Nasal cavity respiratory epithelium epithelial cell of viscerocranial mucosa (primary cell): ENCODE data around the gene PML. TPM values are rescaled to one million over a fixed set of nuclear protein-coding genes. Genes with fewer than 3 reads are reported as not detected.

Source experiments
- total RNA-seq: library from RNA; depleted of rRNA; stranded (reverse); fragments of >200 nt; gene quantifications from 2 replicates; pipeline ENCODE4 v1.2.3, GENCODE V29; 2014

Gene PML, protein sequence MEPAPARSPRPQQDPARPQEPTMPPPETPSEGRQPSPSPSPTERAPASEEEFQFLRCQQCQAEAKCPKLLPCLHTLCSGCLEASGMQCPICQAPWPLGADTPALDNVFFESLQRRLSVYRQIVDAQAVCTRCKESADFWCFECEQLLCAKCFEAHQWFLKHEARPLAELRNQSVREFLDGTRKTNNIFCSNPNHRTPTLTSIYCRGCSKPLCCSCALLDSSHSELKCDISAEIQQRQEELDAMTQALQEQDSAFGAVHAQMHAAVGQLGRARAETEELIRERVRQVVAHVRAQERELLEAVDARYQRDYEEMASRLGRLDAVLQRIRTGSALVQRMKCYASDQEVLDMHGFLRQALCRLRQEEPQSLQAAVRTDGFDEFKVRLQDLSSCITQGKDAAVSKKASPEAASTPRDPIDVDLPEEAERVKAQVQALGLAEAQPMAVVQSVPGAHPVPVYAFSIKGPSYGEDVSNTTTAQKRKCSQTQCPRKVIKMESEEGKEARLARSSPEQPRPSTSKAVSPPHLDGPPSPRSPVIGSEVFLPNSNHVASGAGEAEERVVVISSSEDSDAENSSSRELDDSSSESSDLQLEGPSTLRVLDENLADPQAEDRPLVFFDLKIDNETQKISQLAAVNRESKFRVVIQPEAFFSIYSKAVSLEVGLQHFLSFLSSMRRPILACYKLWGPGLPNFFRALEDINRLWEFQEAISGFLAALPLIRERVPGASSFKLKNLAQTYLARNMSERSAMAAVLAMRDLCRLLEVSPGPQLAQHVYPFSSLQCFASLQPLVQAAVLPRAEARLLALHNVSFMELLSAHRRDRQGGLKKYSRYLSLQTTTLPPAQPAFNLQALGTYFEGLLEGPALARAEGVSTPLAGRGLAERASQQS
- 8.5 and 80.2 TPM in 2 replicates for total RNA-seq

DNA sequence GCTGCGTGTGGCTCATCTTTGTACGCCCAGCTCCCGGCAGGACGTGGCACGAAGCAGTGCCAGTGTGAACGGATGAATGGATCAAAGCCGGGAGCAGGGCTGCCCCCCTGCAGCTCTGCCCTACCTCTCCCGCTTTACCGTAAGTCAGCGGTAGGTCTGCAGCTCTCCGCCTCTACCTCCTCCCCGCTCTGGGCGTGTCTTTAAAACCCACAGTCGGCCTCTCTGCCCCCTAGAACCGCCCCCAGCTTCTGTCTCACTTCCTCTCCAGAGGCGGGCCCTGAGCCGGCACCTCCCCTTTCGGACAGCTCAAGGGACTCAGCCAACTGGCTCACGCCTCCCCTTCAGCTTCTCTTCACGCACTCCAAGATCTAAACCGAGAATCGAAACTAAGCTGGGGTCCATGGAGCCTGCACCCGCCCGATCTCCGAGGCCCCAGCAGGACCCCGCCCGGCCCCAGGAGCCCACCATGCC, at the start of gene PML:
Gene PML (plus strand): TSS at position 304 of the 471 bp plus-strand sequence. CDS start 97 bp downstream, at position 401.

DNA sequence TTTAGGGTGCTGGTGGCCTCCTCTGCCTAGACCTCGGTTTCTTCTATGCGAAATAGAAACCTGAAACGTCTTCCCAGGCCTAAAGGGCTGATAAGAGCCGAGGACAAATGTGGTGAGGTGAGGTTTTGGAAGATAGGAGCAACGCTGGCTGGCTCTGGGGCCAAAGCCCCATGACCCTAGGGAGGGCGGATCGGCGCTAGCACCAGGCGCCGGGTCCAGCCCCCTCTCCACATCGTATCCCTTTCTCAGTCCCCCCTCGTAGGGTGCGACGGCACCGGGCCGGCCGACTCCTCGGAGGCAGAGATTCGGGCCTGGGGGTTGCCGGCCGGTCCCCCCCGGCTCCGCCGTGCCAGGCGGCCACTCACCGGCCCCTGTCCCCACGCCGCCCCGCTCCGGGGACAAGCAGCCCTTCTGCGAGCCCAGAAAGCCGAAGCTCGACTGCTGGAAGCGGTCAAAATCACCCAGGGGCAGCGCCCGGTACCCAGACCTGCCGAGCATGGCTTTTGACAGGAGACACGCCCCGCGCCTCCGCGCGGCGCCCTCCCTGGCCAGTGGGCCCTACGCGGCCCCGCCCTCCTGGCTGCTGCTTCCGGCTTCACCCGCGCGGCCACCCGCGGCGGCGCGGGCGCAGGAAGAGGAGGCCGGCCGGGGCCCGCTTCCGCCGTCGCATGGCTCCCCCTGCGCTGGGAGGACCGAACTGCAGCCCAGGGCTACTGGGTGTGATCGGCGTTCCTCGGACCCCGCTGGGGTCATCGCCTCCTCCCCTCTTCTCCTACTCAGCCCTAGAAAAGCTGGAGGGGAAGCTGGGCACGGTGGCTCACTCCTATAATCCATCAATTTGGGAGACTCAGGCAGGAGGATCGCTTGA, 2.6 kb upstream of the PML start, which contains the start of gene STOML1:
Gene STOML1 (minus strand): TSS at position 570 of the 868 bp plus-strand sequence. CDS start 72 bp downstream, at position 498.

DNA sequence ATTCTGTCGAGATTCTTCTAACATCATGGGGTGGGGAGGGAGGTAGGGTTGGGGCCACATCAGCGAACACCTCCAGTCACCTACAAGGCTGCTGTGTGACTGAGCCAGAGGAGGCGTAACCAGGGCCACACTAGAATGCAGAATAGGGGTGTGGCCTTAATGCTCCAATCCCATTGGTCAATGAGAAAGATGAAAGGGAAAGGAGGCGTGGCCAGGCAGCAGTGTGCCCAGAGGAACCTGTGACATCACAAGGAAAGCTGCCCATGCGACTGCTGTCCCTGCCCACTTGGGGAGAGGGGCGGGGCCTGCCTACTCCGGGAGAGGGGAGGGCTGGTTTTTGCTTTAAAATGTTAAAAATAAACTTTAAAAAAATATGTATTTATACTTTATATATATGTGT, 87.9 kb downstream of the PML start, which contains the start of gene GOLGA6A:
Gene GOLGA6A (minus strand): TSS at position 101 of the 400 bp plus-strand sequence. CDS start 41 bp downstream, at position 60.

Other genes starting within 250 kb of the PML start
- 1.5 and 1.7 TPM in 2 replicates for gene INSYN1, start 241.4 kb upstream of the PML start, total RNA-seq
- gene TBC1D21, start 121.2 kb upstream of the PML start, total RNA-seq: not detected in 2 replicates
- 8.2 and 15.0 TPM in 2 replicates for gene LOXL1, start 68.3 kb upstream of the PML start, total RNA-seq
- 7.5 and 12.0 TPM in 2 replicates for gene STOML1, start 2.4 kb upstream of the PML start, total RNA-seq
- gene GOLGA6A, start 87.8 kb downstream of the PML start, total RNA-seq: under 0.01 and 0.07 TPM in 2 replicates
- under 0.01 and 0.14 TPM in 2 replicates for gene ISLR2, start 135.9 kb downstream of the PML start, total RNA-seq
- not detected in 2 replicates for gene ISLR, start 179.0 kb downstream of the PML start, total RNA-seq
- gene STRA6, start 208.1 kb downstream of the PML start, total RNA-seq: 0.34 and 3.5 TPM in 2 replicates
- gene CCDC33, start 241.6 kb downstream of the PML start, total RNA-seq: 0.50 TPM in 1 of 2 replicates, not detected in the other